AG09319 (cell line): ENCODE data around the gene PCDHGA2.

Source experiments
- DNase-seq: peaks from one replicate; pipeline ENCODE4 v3.0.0-alpha.2; 2010; ENCODE audit warnings: low read depth; ENCODE audit errors: extremely low read depth
- TF ChIP-seq, protein P1 (sequence below): IDR thresholded peaks from 2 replicates; pipeline ENCODE4 v1.5.1; 2011; ENCODE audit warnings: low read depth, mild to moderate bottlenecking, inconsistent platforms, low read length, moderate library complexity

PCDHGA2 gene

DNA sequence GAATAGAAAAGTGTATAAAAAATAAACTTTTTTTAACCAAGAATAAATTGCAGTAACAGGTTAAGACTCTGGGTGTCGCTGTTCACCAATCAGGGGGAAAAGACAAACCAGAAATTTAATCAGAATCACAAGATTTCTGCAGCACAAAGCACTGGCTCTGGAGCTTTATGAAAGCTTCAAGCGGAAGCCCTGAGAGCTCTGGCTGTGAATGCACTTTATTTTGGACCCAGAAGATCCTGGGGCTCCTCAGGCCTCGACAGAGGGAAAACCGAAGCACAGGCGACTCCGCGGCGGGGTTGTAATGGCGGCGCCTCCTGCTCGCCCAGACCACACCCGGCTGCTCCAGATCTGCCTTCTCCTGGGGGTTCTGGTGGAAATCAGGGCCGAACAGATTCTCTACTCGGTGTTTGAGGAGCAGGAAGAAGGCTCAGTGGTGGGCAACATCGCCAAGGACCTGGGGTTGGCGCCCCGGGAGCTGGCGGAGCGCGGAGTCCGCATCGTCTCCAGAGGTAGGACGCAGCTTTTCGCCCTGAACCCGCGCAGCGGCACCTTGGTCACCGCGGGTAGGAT is 16.4 kb downstream of the PCDHGA2 start, which contains the start of gene PCDHGA4:
Gene PCDHGA4 (plus strand): TSS at position 122 of the 570 bp plus-strand sequence. CDS start 87 bp downstream, at position 209.
- TF ChIP-seq, protein P1, sequence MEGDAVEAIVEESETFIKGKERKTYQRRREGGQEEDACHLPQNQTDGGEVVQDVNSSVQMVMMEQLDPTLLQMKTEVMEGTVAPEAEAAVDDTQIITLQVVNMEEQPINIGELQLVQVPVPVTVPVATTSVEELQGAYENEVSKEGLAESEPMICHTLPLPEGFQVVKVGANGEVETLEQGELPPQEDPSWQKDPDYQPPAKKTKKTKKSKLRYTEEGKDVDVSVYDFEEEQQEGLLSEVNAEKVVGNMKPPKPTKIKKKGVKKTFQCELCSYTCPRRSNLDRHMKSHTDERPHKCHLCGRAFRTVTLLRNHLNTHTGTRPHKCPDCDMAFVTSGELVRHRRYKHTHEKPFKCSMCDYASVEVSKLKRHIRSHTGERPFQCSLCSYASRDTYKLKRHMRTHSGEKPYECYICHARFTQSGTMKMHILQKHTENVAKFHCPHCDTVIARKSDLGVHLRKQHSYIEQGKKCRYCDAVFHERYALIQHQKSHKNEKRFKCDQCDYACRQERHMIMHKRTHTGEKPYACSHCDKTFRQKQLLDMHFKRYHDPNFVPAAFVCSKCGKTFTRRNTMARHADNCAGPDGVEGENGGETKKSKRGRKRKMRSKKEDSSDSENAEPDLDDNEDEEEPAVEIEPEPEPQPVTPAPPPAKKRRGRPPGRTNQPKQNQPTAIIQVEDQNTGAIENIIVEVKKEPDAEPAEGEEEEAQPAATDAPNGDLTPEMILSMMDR: peak; percentile 38
- DNase-seq: no peak

DNA sequence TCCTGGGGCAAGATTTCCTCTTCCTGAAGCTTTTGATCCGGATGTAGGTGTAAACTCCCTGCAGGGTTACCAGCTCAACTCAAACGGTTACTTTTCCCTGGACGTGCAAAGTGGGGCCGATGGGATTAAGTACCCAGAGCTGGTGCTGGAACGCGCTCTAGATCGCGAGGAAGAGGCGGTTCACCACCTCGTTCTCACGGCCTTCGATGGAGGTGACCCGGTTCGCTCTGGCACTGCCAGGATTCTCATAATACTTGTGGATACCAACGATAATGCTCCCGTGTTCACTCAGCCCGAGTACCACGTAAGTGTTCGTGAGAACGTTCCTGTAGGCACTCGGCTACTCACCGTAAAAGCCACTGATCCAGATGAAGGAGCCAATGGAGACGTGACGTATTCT is 17.1 kb downstream of the PCDHGA2 start:
- TF ChIP-seq, protein P1: no peak
- no peak for DNase-seq

DNA sequence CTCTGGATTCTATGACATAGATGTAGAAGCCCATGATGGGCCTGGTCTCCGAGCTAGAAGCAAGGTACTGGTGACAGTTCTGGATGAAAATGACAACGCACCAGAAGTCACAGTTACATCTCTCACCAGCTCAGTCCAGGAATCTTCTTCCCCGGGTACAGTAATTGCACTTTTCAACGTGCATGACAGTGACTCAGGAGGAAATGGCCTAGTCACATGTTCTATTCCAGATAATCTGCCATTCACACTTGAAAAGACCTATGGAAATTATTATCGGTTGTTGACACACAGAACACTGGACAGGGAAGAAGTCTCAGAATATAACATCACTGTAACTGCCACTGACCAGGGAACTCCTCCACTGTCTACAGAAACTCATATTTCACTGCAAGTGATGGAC is 17.6 kb downstream of the PCDHGA2 start:
- DNase-seq: no peak
- TF ChIP-seq, protein P1: no peak

DNA sequence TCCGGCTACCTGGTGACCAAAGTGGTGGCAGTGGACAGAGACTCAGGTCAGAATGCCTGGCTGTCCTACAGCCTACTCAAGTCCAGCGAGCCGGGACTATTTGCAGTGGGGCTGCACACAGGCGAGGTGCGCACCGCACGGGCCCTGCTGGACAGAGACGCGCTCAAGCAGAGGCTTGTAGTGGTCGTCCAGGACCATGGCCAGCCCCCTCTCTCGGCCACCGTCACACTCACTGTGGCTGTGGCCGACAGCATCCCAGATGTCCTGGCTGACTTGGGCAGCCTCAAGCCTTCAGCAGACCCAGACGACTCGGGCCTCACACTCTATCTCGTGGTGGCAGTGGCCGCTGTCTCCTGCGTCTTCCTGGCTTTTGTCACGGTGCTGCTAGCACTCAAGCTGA is 18.4 kb downstream of the PCDHGA2 start:
- TF ChIP-seq, protein P1: no peak

DNA sequence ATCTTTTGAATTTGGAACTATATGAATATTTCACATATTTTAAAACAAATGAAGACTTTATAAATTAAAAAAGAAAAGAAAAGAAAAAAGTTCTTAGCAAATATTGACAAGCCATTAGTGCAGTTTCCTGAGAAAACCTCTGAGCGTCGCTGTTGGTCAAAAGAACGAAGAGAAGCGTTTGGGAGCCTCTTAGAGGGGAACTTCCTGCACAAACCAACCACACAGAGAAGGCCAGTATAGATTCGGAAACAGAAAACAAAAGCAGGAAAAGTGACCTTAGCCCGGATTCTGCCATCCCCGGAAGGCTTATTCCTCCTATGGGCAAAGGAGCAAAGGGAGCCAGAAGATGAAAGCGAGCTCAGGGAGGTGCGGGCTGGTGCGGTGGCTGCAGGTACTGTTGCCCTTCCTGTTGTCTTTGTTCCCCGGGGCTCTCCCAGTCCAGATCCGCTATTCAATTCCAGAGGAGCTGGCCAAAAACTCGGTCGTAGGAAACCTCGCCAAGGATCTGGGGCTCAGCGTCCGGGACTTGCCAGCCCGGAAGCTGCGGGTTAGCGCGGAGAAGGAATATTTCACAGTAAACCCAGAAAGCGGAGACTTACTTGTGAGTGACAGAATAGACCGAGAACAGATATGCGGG is 21.3 kb downstream of the PCDHGA2 start, which contains the start of gene PCDHGB2:
Gene PCDHGB2 (plus strand): TSS at position 205 of the 637 bp plus-strand sequence. CDS start 142 bp downstream, at position 347.
- DNase-seq: no peak
- TF ChIP-seq, protein P1: peak; percentile 29

More for the DNA sequence above, 18.4 kb downstream of the PCDHGA2 start:
- no peak for DNase-seq

DNA sequence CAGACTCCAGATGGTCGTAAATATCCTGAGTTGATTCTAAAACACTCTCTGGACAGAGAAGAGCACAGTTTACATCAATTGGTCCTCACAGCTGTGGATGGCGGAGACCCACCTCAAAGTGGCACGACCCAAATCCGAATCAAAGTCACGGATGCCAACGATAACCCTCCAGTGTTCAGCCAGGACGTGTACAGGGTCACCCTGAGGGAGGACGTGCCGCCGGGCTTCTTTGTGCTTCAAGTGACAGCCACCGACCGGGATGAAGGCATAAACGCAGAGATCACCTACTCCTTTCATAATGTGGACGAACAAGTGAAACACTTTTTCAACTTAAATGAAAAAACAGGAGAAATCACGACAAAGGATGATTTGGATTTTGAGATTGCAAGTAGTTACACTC is 22.1 kb downstream of the PCDHGA2 start:
- DNase-seq: no peak
- TF ChIP-seq, protein P1: no peak

DNA sequence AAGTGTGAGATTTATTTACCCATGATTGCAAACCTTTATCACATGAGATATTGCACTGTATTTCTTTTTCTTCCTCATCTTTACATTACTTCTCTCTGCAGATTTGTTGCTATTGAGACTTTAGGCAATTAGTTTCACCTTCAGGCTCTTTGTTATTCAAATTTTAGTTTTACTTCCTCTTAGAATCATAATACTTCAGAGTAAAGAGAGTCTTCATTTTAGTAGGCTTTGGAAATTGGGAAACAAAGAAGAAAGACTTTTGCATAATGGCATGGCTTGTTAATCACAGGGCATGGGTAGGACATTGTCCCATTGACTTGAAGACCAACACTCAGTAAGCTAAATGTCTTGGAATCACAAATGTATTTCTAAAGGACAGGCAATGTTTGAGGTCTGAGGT is 24.2 kb downstream of the PCDHGA2 start:
- no peak for DNase-seq
- TF ChIP-seq, protein P1: no peak
